IPS-18c (cell line): ENCODE data around the gene PTCH1.

Experiments used
- H3K4me3 ChIP-seq: 2 replicates; pipeline ENCODE4 v1.7.0; 2013; ENCODE audit warnings: low read depth, mild to moderate bottlenecking, low read length, moderate library complexity; ENCODE audit not compliant: insufficient read depth
- H3K9me3 ChIP-seq: one replicate; pipeline ENCODE4 v1.6.1; 2013; ENCODE audit warnings: mild to moderate bottlenecking, low read length, moderate library complexity; ENCODE audit not compliant: control insufficient read depth, insufficient read depth

Gene PTCH1

DNA sequence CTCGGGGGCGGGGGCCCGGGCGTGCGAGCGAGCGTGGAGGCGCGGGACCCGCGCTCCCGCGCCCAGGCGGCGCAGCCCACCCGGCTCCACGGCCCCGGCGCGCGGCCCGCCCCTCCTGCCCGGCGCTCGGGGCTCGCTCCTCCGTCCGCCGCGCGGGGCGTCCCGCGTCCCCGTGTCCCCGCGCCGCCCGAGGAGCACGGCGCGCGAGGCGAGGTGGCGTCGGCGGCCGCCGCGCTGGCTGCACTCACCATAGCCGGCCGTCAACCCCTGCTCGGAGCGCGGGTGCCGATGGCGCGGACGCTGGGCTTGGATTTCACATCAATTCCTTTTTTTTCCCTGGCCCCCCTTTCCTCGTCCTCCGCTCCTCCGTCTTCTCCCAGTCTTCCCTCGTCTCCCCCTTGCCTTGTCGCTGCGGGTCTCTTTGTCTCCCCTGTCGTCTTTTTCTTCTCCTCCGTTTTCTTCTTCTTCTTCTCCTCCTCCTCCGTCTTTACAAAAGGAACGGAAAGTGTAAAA lies 494 bp downstream of the PTCH1 start:
- H3K4me3 ChIP-seq: peak overlapping the region; percentile 54
- H3K9me3 ChIP-seq: no peaks in the 10 kb centered on the region

DNA sequence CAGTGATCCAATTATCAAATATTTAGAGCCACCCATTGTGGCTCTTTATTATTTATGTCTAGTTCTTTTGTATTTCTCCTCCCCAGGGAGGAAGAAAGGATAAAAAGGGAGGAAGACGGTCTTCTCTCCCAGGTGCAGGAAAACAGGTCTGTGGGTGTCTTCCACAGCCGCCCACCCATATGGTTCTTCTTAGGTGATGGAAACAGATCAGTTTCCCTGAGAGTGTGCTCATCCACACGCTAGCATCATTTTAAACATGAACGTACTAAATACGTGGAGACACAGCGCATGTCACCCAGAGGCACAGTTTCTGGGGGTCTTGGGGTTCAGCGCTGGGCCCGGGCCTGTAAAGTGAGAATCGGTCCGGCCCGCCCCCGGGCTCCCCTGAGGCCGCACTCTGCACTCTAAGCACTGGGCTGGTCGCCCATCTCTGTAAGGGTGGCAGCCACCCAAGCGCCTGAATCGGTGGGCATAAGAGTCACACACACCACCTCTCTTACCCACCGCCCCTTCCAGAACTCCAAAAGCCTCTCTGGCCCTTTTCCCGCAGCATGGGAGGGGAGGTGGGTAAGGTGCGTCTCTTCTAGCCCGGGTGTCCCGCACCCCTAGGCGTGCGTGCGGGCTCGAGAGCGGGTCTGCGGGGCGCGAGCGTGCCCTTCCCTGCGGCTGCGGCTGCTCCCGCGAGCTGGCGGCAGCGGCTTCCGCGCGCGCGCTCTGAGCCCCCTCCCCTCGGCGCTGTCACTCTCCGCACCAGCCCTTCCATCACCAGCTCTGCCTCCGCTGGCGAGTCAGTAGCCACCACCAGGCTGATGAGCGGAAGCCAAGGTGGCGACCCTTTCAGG lies 1.3 kb downstream of the PTCH1 start:
- H3K9me3 ChIP-seq: no peaks in the 10 kb centered on the region
- peak overlapping the region; percentile 43 for H3K4me3 ChIP-seq

DNA sequence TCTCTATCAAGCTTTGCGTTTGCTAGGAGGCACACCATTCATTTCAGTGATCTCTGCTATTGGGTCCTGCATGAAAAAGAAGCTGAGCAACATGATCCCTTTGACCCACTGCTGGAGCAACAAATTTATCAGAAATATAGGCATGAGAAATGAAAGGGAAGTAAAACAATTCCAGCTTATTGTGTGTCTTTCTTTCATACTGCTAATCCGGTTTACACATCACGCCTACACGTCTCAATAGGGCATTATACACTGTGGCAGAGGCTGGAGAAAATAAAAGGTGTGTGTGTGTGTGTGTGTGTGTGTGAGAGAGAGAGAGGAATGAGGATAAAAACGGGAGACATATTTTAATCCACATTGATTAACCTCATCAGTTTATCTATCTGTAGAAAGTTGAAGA lies 2.4 kb downstream of the PTCH1 start:
- no peaks in the 10 kb centered on the region for H3K9me3 ChIP-seq
- H3K4me3 ChIP-seq: no peak overlapping the region

DNA sequence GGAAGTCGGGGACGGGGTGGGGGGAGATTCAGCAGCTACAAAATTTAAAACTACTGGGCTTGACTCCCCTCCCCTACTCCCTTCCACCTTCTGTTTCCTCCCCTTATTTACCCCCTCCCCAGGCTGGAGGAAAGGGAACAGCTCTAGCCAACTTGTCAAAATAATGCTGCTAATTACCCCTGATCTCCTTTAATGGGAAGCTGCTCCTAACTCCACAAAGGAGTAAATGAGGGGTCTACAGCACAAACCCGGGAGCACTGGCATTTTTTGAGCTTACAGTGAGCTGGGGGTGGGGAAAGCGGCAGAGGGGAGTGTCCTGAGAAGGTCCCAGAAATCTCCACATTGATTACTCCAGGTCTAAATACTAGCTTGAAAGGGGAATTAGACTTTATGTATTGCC lies 3.1 kb downstream of the PTCH1 start:
- Histone ChIP-seq H3K9me3 (no peaks in the 10 kb centered on the region), H3K4me3 (no peak overlapping the region)

DNA sequence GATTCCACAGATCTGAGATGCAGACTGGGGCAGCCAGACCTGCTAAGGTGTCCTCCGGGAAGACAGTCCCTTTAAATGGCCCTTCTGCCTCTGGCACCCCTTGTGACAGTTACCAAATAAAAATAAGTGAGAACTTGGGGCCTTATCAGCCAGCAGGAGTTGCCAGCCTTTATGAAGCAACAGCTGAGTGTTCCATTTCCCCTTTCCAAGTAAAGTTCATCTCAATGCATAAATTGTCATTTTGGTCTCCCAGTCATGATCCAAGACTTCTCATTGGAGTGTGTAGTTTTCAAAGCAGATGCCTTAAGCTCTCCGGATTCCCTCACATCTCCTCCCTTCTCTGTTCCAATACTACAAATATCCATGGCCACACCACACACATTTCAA lies 4.1 kb downstream of the PTCH1 start:
- Histone ChIP-seq H3K9me3 (peaks cover 2% of the 10 kb centered on the region), H3K4me3 (peak overlapping the region; percentile 82; the same call in 1 of the 2 replicates)

DNA sequence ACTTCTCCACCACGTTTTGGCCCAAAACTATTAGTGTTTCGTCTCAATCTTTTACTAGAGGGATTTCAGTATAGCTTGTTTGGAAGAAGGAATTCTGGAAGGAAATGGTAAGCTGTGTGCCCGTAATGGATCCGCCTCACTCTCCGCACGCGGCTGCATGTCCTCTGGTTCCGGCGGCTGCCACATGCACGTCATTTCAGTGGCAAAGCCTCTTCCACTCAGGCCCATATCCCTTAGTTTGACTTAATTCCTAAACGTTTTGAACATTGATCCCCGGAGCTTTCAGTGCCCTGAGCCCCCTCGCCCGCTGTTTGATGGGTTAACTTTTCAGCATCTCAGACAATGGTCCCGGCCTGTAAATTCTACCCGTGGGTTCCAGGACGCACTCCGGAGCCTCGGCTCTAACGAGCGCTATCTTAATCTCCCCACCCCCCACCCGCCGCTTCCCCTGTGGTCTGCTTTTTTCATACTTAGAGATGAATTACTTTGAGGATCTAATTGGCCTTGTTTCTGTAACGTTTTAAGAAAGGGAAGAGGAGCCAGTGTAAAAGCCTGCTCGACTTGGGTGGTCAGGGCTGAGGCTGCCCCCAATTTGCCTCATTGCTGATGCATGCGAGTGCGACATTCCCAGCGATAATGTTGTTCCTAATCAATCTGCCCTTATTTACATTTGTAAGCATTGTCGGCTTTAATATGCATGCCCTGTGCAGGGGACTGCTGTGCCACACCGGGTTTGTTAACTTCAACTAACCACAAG lies 4.6 kb downstream of the PTCH1 start:
- Histone ChIP-seq H3K9me3 (peaks cover 2% of the 10 kb centered on the region), H3K4me3 (peak overlapping the region; percentile 82; the same call in 1 of the 2 replicates)

DNA sequence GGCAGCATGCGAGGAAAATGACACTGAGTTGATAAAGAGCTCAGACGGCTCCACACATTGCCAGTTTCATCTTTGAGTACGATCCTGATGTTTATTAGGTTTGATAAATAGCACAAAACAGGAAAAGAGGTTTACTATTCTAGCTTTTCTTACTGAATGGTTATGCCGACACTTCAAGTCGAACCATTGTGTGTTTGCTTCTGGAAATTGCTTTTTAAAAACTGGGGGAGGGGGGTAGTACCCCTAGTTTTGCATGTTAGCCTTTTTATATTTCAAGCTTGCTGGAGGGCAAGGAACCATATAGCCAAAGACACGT lies 5.2 kb downstream of the PTCH1 start:
- H3K4me3 ChIP-seq: peak overlapping the region; percentile 82
- peaks cover 2% of the 10 kb centered on the region for H3K9me3 ChIP-seq

DNA sequence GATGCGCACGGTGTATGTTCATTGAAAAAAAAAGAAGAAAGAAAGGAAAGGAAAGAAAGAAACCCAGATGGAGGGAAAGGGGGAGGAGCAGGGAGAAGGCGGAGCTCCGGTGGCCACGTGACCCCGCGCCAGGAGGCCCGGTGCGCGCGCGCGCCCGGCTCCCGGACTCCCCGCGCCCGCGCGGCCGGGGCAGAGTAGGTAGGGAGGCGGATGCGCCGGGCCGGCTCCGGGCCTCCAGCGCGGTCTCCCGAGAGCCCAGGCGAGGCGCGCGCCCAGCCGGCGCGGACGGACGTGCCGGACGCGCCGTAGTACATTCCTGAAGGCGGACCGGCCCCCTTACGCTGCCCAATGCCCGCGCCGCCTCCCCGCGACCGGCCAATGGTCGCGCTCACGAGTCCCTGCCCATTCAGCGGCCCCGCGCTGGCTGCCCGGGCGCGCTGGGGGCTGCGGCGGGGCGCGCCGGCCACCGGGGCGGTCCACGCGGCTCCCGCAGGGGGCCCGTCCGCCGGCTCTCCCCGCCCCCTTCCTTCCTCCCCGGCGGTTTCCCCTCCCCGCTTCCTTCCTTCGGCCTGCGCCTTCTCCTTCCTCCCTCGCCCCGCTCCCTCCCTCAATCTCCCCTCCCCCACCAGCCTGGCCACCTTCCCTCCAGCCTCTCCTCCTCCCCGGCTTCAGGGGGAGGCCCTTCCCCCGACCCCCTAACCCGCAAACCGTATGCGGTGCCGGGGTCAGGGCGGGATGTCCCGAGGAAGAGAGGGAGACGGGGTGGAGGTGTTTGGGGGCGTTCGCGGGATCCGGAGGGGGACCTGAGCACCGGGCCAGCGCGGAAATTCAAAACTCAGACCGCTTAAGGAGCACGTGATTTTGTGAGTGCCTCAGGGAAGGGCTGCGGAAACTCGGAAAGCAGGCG lies 5.8 kb downstream of the PTCH1 start:
- peaks cover 2% of the 10 kb centered on the region for H3K9me3 ChIP-seq

DNA sequence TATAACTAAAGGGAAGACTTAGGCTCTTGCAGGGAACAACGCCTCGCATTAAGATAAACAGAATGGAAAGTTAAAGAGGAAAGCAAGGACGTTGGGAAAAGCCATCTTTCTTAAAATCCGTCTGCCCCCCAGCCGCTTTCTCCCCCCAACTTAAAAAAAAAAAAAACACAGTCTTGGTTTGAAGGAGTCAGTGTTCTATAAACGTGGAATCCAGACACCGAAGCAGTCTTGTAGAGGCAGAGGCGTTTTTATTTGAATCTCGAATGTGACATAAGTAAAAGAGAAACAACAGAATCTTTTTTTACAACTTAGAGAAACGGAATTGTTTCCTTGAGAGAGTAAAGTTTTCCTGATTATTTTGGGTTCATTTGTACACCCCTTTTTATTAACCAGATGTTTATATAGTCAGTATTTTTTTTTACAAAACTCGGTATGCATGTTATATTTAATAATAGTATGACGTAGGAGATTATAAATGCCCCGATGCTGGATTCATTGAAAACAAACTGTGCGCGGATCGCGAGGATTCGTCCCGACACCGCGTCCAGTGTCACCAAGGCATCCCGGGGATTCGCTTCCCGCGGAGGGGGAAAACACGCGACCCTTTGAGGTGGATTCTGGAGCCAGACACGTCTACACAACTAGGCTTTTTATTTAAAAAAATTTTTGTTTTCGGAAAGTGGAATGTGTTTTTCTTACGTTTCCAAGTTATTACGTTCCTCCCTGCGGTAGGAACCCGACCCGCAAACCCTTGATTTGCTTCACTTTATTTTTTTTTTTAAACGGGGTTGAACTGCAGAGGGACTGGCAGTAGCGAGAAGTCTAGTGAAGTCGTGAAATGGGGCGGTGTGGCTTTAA lies 6.7 kb downstream of the PTCH1 start:
- H3K4me3 ChIP-seq: peak overlapping the region; percentile 82
- peaks cover 2% of the 10 kb centered on the region for H3K9me3 ChIP-seq

More for the DNA sequence above, 5.8 kb downstream of the PTCH1 start:
- H3K4me3 ChIP-seq: peak overlapping the region; percentile 82

DNA sequence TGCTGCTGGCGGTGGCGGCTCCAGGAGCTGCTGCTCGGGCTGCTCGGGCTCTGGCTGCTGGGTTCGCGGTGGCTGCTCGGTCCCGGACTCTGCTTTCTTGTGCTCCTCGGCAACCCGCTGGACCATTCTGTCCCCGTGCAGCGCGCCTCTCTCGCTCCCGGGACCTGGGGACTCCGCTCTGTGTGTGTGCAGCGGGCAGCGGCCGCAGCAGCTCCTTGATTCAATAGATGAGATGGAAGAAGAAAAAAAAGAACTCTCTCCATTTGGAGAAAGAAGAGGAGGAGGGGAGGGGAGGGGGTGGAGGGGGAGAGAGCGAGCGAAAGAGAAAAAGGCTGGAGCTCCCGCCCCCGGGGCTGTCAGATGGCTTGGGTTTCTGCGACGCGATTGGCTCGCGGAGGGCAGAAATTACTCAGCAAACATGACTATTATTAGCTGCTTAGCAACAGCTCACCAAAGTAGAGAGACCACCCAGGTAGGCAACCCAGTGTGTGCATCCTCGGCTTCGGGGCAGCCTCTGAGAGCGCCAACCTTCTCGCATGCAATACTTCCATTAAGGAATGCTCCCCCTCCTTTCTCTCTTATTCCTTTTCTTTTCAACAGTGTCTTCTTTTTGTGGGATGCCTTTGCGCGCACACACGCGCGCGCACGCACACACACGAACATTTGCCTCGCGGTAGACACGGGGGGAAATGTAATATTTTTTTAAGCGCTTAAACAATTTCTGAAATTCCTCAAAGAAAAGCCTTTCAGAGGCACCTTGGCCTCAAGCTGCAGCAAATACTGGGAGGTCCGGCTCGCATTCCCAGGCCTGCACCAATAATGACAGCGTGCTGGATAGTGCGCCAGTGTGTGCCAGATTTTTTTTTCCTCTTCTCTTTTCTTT lies 7.6 kb downstream of the PTCH1 start:
- Histone ChIP-seq H3K4me3 (peak overlapping the region; percentile 84), H3K9me3 (peaks cover 2% of the 10 kb centered on the region)

DNA sequence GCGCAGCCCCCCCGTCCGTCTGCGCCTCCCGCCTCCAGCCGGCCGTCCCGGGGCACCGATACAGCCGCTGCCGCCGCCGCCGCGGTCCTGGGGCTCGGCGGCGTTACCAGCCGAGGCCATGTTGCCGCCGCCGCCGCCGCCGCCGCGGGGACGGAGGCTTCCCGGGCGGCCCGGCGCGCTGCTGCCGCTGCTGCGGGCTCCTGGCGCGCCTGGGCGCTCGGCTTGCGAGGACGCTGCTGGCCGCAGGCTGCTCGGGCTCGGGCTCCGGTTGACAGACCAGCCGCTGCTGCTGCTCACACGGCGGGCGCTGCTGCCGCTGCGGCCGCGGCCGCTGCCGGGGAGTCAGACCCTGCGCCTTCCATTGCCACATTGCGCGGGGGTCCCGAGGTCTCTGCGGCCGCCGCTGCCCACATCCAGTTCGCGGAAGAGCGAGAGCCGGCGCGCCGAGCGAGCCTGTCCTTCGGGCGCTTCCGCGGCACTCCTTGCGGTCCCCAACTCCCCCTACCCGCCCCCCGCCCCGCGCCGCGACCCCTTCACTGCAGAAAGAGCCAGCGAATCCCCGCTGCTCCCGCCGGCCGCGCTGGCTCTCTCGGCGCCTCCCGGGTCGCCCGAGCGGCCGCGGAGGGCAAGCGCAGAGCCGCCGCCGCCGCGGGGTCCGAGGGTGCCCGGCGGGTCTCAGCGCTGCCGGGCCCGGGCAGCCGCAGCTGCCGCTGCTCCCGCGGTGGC lies 8.4 kb downstream of the PTCH1 start:
- H3K9me3 ChIP-seq: peaks cover 2% of the 10 kb centered on the region
- H3K4me3 ChIP-seq: peak overlapping the region; percentile 84

DNA sequence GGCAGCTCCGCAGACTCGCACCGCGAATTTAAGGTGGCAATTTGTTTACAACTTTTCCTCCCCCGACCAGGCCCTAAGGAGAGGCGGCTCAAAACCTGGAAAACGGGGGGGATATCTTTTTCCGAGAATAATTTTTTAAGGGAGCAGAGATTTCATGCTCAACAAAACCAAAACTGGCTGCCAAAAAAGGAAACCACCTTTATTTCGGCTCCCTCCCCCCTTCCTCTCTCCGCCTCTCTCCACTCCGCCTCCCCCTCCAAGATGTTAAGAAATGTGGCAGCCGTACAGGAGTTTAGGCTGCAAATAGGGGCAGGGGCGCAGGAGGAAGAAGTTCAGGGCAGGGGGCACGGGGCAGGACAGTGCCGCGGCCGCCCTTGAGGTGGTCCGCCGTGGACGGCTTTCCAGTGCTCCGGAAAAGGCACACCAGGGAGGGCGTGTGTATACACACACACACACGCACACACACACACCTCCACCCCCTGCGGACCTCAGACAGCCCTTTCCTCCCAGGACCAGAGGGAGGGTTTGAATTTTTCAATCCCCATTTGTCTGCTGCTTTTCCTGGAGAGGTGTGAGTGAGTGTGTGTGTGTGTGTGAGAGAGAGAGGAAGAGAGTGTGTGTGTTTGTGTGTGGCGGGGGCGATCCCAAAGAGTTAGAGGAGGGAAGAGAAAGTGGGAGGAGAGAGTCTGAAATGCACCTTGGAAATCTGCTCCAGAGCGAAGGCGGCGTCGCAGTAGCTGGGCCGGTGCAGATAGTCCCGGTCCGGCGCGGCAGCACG lies 9.1 kb downstream of the PTCH1 start:
- peak overlapping the region; percentile 84 for H3K4me3 ChIP-seq
- H3K9me3 ChIP-seq: peaks cover 2% of the 10 kb centered on the region

DNA sequence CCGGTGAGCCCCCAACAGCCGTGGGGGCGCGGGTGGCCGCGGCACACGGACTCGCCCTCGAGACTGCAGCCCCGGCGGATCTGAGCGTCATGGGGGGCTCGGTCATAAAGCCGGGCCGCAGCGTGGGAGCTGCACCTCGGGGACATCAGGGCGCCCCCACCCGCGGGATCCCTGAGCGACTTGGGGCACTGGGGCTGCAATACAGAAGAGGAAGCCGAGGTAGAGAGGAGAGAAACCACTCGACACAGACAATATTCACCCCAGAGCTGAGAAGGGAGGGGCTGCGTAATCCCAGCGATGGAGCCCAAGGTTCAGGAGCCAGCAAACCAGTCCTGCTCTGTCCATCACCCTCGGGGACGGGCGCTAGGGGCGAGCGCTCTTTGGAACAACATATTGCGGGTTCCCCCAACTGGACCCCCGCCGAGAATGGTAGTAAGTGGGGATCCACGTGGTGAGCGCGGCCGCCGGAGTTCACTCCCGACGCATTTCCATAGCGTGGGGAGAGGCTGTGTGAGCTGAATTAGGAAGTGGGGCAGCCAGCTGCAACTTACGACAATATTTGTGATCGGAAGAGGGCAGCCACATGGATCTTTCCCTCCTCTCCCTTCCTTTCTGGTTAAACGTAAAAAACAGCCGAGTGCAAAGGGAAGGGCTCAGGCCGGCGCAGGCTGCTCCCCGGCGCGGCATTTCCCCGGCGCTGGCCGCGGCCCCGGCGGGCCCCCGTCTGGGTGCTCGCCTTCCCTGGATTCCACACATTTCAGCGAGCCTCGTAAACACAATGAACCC lies 9.9 kb downstream of the PTCH1 start:
- Histone ChIP-seq H3K4me3 (peak overlapping the region; percentile 84), H3K9me3 (peaks cover 2% of the 10 kb centered on the region)

DNA sequence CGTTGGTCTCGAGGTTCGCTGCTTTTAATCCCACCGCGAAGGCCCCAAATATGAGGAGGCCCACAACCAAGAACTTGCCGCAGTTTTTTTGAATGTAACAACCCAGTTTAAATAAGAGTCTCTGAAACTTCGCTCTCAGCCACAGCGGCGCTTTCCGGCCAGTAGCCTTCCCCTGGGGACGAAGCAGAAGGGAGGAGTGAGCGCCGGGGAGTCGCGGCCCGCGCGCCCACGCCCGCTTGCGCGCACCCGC lies 10.4 kb downstream of the PTCH1 start:
- Histone ChIP-seq H3K9me3 (peaks cover 2% of the 10 kb centered on the region), H3K4me3 (peak overlapping the region; percentile 84)
